NCI-H1092 treated with DMSO at 0.1 percent for 48 hours (cell line): ENCODE data around the gene NUP188.
A peak's percentile ranks its signal among the peaks of the same experiment; 100 is the strongest.
"Not testable (repeated sequence)": the region's sequence is repeated elsewhere in the genome, so short reads cannot be mapped to it uniquely, and the experiment has no call there.

Experiments
- DNase-seq: peaks from one replicate; lab custom pipeline; 2025; lab: John Stamatoyannopoulos, UW

The NUP188 gene

DNA sequence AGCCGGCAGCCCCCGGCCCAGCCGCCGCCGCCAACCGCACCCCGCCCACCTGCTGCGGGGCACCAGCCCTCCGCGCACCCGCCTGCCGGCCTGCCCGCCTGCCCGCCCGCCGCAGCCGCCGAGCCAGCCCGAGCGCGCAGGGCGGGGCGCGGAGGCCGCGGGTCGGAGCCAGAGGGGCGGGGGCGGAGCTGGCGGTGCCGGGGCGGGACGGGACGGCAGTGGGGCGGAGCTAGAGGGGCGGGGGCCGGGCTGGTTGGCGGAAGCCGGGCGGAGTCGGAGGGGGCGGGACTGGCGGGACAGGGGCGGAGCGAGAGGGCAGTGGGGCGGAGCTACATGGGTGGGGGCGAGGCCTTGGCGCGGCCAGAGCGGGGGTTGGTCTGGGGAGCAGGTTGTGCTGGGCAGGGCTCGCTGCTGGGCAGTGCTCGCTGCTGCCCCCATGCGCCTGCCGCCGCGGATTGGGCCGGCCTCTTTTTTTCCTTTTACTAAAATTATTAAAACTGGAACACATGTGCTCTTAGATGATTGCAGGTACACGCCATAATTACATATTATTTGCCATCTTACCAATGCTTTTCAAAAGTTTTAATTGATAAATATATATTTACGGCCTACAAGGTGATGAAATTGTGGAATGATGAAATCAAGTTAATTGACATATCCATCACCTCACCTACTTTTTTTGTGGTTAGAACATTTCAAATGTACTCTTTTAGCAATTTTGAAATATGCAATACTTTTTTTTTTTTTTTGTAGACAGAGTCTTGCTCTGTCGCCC, 80.9 kb downstream of the NUP188 start, which contains the start of gene SH3GLB2:
SH3GLB2 (minus strand) TSS at position 140 of the 775 bp plus-strand sequence. CDS start 177 bp downstream, outside the sequence.
- peak; percentile 91 for DNase-seq

GRCh38 chr9:129030191-129030590, 82.7 kb downstream of the NUP188 start:
- DNase-seq = no peak

GRCh38 chr9:129031514-129031913, 84.0 kb downstream of the NUP188 start:
- no peak for DNase-seq

GRCh38 chr9:129032541-129033159, 85.2 kb downstream of the NUP188 start:
- no peak for DNase-seq

GRCh38 chr9:129033216-129033615, 85.7 kb downstream of the NUP188 start:
- DNase-seq = no peak

- DNase-seq = not testable (repeated sequence)
Observed at GRCh38 chr9:129035838-129036237, 88.3 kb downstream of the NUP188 start.

DNA sequence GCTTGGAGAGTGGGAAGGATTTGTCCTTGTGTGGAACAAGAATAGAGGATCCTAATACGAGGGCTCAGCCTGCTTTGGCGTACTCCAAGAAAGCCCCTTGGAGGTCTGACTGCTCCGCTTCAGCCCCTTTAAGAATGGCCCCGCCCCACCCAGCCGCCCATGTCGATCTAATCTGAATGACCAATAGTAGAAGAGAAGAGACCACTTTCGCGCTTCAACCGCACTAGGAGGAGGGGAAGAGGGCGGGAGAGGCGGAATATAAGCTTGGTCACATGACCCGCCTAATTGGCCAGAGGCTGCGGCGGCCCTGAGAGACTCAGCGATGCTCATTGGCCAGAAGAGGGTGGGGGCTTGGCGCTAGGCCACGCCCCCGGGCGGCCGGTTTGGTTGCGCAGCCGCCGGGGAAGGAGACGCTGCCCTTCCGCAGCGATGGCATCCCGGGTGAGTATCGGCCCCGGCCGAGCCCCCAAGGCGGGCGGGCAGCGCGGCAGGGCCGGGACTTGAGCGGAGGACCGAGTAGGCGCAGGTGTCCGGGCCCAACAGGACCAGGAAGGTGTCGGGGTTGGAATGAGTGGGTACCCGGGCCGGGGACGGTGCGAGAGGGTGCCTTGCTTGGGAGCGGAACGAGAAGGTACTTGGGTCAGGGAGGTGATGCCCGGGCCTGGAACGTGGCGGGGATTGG, 88.9 kb downstream of the NUP188 start, which contains the start of gene MIGA2:
MIGA2 (plus strand) TSS at position 386 of the 682 bp plus-strand sequence. CDS start 3,969 bp downstream, outside the sequence.
- DNase-seq = peak; percentile 99

DNA sequence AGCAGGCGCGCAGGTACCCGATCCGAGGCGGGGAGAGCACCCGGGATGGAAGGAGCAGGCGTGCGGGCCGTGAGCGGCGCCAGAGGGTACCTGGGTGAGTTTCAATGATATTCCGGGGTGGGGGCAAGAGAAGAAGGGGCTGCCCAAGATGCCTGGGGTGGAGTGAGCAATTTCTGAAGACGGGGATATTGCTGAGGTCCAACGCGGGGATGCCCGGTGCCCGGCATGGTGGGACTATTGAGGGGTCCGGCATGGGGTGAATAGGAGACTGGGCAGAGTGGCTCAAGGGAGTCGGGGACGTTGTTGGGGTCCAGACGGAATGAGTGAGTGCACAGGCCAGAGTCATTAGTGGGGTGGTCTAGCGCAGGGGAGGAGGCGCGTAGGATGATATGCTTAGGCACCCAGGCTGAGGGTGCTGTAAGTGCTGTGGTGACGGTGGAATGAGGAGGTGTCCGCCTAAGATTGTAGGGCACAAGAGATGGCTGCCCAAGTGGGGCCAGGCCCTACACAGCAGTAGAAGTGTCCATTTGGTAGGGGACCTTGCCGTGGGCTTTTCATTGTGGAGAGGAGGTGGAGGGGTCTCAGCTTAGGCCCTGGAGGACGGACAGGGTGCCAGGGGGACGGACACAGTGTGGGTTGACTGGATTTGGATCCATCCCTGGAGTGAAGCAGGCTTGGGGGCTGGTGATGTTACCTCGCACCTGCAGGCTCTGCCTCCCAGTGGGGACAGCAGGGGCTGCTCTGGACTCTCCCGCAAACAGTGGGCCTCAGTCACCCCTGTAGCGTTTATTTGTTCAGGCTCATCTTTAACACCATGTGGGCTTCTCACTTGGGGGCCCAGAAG, 89.6 kb downstream of the NUP188 start:
- DNase-seq = no peak

DNA sequence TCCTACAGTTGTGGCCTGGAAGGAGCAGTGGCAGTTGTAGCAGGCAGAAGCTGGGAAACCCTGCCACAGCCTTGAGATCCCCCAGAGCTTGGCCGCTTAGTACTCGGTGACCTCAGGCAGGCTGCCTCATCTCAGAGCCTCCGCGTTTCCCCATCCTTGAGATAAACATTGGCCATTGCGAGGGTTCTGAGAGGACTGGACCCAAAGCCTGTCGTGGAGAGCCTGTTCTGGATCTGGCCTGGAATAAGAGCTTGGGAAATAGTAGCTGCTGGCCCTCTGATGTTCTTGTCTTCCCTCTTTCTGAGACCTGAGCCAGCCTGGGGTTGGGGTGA, 90.2 kb downstream of the NUP188 start:
- no peak for DNase-seq

- DNase-seq = no peak
Observed at GRCh38 chr9:129038109-129038852, 90.8 kb downstream of the NUP188 start.

- no peak for DNase-seq
Observed at GRCh38 chr9:129040113-129040643, 92.7 kb downstream of the NUP188 start.

GRCh38 chr9:129042016-129042415, 94.5 kb downstream of the NUP188 start:
- DNase-seq = no peak

DNA sequence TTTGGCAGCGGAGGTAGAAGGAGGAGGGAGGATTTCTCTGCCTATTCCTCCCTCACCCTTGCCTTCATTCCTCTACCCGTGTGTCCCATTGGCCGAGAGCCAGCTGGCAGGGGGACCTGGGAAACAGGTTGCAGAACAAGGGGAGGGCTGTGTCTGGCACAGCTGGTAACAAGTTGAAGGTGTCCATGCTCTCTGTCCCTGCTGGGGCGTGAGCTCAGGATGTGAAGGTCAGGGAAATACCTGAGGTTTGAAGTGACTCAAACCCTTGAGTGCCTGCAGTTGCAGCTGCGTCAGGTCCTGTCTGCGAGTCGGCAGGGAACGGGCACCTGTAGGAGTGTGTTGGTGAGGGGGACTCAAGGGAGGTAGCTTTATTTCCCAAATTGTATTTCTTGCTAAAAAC, 105.1 kb downstream of the NUP188 start:
- DNase-seq = no peak

DNA sequence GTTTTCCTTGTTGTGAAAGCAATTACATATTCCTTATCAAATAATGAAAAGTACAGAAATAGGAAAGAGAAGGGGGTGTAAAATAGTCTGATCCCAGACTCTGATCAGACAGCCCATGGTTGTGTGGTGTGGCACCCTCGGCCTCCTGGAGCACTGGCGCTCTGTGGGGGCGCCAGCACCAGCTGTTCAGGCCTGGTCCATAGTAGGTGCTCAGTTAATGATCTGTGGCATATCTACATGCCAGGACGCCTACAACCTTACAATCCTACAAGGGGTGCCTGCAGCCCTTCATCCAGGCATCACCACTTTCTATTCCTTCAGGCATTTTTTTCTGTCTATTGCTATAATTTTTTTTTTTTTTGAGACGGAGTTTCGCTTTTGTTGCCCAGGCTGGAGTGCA, 105.5 kb downstream of the NUP188 start:
- DNase-seq = no peak

DNA sequence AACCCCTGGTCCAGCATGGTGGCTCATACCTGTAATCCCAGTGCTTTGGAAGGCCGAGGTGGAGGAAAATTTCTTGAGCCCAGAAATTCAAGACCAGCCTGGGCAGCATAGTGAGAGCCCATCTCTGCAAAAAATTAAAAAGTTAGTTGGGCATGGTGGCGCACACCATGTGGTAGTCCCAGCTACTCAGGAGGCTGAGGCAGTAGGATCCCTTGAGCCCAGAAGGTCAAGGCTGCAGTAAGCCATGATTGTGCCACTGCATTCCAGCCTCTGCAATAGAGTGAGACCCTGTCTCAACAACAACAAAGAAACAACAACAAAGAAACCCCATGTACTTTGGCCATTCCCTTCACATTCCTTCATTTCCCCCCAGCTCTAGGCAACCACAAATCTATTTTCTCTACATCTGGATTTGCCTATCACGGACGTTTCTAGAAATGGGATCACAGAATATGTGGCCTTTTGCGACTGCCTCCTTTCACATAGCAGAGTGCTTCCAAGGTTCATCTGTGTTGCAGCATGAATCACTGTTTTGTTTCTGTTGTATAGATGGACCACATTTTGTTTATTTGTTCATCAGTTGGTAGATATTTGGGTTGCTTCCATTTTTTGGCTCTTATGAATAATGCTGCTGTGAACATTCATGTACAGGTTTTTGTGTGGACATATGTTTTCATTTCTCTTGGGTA, 106.8 kb downstream of the NUP188 start:
- no peak for DNase-seq
